OCI-M2 (cell line): Measurements from ENCODE around the gene HIF3A.

Experiments used
- DNase-seq: peaks from one replicate; lab custom pipeline; 2025; ENCODE audit not compliant: unreplicated experiment; lab: John Stamatoyannopoulos, UW

The HIF3A gene

GRCh38 chr19:46324277-46324676 is 27.4 kb downstream of the HIF3A start:
- no peak for DNase-seq

DNA sequence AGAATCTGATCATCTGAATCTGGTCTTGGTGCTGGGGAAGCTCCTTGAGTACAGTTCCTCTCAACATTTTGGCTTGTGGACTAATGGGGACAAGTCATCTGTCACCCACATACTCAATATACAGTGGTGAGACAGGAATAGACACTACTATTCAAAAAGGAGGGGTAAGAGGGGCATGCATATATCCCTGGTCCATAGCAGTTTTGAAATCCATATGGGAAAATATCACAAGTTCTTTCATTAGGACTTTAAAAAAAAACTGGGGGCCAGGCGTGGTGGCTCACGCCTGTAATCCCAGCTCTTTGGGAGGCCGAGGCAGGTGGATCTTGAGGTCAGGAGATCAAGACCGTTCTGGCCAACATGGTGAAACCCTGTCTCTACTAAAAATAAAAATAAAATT is 29.8 kb downstream of the HIF3A start:
- DNase-seq, result no peak

DNA sequence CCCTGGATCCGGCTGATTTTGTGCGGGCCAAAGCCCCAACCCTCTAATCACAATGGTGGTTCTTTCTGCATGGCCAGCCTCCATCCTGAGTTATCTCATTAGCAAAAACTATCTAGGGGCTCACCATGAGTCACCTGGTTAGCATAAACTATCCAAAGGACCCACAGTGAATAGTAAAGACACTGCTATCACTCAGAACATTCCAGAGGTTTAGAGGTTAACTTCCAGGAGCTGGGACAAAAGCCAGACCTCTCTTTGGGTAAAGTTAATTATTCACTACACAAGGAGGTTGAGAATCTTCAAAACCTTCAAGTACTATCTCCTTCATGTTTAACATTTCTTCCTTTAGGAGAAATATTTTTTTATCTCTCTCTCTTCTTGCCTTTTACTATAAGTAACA is 31.2 kb downstream of the HIF3A start:
- DNase-seq, result no peak

DNA sequence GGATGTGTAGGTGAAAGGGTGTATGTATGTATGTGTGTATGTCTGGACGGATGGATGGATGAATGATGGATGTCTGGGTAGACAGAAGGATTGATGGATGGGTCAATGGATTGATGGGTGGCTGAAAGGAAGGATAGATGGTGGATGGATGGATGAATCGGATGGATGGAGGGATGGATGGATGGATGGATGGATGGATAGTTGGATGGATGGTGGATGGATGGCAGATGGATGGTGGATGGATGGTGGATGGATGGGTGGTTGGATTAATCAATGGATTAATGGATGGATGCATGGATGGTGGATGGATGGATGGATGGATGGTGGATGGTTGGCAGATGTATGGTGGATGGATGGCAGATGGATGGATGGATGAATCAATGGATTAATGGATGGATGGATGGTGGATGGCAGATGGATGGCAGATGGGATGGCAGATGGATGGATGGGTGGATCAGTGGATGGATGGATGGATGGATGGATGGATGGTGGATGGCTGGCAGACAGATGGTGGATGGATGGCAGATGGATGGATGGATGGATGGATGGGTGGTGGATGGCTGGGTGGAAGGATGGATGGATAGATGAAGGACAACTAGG is 33.6 kb downstream of the HIF3A start:
- no peak for DNase-seq

DNA sequence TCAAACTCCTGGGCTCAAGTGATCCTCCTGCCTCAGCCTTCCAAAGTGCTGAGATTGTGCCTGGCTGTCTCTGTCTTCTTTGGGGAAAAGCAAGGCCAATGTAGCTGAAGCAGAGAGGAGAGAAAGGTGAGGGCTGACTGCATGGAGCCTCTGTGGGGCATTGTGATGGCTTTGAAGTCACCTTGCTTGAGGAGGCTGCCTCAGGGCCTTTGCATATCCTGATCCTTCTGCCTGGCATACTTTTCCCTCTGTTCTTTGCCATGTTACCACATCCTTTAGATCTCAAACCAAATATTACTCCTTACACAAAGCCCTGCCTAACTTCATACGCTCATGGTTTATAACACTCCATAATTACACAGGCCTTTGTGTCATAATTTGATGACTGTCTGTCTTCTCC is 40.6 kb downstream of the HIF3A start:
- DNase-seq, result no peak

GRCh38 chr19:46339446-46339845 is 42.6 kb downstream of the HIF3A start:
- no peak for DNase-seq

GRCh38 chr19:46340051-46340659 is 43.3 kb downstream of the HIF3A start:
- no peak for DNase-seq

GRCh38 chr19:46341937-46342336 is 45.1 kb downstream of the HIF3A start:
- DNase-seq, result no peak

DNA sequence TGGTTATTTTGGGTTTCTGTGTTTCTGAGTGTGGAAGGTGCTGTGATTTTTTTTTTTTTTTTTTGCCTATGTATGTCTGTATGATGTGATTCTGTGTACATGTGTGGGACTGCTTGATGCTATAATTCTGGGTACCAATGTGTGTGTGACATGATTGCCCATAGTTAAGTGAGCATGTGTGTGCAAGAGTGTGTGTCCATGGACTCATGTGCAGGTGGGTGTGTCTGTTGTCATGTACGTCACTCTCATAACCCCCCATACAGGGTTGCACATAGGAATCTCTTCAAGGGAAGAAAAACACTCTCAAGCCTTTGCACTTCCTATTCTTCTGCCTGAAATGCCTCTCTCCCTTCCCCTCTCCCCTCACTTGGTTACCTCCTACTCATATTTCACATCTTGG is 47.5 kb downstream of the HIF3A start:
- no peak for DNase-seq

DNA sequence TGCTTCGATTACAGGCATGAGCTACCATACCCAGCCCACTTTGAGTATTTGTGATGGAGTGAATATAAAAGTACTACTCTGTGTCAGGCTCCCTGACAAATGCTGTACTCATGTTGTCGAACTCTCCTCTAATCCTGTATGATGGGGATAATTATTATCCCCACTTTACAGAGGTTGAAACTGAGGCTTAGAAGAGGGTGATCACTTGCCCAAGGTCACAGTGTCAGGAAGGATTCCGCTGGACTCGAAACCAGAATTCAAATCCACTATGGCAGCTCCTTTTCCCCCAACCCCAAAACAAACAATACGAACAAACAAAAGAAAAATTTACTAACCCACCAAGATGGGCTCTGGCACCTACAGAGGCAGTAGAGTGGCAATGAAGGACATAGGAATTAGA is 48.3 kb downstream of the HIF3A start:
- DNase-seq, result no peak

- peak; percentile 73 for DNase-seq
Measured at GRCh38 chr19:46346821-46347571, 50.2 kb downstream of the HIF3A start, which contains the start of gene PPP5C. Gene PPP5C (plus strand): TSS chr19:46347087. CDS start chr19:46347097, 10 bp downstream.

GRCh38 chr19:46347572-46347883 is 50.7 kb downstream of the HIF3A start:
- DNase-seq, result no peak

DNA sequence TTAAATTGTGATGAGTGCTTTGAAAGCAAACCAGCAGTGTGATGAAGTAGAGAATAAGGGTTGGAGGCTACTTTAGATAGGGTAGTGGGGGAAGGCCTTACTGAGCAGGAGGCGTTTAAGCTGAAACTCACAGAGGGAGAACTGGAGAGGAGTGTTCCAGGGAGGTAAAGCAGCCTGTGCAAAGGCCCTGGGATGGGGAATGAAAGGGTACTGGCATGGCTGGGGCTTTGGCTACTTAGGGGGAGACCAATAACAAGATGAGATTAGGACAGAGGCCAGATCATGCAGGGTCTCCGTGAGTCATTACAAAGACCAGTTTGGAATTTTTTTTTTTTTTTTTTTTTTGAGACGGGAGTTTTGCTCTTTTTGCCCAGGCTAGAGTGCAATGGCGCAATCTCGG is 51.1 kb downstream of the HIF3A start:
- no peak for DNase-seq

GRCh38 chr19:46349311-46349993 is 52.6 kb downstream of the HIF3A start:
- DNase-seq, result no peak

DNA sequence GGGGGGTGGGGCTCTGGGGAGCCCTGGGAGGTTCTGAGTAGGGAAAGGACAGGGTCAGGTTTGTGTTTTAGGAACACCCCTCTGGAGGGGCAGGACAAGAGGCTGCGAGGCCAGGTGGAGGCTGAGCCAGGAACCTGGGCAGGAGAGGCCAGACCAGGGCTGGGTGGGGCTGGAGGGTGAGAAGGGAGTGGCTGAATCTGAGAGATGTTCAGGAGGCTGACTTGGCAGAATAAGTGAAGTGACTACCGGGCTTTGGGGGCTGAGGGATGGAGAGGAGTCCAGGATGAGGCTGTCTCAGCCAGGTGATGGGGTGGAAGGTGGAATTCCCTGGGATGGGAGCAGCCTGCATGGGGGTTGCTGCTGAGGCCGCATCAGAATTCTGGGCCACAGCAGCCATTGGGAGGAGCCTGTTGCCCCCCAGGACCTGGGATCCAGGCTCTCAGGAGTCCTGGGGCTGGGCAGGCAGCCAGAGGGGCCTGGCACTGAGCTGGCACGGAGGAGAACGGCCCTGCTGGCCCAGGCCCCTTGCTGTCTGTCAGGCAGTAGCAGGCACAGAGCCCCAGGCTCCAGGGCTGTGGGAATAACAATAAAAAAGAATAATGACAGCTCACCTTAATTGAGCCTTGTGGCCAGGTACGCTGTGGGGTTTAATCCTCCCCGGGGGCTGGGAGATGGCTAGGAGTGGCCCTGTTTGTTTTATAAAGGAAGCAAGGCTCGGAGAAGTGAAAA is 53.4 kb downstream of the HIF3A start:
- no peak for DNase-seq

DNA sequence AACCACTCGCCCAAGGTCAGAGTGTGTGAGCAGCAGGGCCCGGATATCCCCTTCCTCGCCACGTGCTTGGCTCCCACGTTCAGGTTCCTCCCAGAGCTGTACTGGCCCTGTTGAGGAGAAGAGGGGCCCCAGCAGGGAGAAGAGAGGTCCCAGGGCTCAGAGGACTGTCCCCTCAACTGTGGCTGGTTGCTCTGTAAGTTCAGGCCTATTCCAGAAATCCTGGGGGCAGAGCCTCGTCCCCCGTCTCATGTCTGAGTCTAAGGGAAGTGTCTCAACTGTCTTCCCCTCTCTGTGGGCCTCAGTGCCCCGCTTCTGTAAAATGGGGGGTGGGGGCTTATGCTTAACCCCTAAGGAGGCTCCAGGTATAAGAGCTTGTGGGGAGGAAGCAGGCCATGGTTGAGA is 53.9 kb downstream of the HIF3A start:
- DNase-seq, result no peak

DNA sequence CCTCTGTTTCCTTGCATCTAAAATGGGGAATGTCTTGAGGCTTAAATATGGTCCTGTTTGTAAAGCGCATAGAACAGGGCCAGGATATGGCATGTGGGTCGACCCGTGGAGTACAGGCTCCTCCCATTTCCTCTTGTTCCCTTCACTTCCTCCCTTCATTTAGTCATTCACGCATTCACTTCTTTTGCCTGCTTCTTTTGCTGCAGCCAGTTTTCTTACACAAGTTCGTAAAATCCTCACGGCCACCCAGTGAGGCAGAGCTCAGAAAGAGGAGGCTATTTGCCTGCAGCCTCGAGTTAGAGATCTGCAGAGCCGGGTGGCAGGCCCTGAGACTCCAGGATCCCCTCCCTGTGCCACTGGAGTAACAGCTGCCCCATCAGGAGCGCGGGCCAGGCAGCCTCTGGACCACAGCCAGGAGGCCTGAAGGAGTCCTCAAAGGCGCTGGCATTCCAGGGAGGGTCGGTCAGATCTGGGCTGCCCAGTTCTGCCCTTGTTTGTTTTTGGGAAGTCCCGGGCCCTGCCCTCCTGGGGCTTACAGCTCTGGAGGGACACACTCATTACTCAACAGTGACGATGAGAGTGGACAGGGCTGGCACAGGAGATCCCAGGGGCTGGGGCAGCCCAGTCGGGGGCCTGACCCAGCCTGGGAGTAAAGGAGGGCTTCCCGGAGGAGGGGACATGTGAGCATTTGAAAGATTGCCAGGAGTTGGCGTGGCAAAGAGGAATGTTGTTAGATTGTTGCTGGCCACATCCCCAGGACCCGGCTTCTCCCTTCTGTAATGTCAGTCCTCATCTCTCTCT is 54.6 kb downstream of the HIF3A start:
- no peak for DNase-seq

DNA sequence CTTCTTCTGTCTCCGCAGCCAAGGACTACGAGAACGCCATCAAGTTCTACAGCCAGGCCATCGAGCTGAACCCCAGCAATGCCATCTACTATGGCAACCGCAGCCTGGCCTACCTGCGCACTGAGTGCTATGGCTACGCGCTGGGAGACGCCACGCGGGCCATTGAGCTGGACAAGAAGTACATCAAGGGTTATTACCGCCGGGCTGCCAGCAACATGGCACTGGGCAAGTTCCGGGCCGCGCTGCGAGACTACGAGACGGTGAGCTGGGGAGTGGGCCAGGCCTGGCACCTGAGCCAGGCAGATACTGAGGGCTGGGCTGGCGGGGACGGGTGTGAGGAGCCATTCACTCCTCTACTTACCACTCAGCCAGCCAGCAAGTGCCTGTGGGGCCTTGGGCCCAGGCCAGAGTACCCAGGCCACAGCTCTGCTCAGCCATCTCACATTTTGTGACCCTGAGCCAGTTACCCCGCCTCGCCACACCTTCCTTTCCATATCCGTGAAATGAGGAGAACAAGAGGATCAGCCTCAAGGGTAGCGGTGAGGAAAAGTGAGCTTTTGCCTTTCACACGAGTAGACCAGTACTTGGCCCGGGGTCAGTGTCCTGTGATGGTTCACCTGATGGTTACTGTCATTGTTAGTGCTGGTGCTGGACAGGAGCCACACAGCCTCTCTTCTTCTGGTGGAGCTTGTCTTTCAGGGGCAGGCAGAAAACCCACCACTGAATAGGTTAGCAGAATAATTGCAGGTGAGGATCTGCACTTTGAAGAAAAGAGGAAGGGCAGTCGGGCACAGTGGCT is 57.1 kb downstream of the HIF3A start:
- DNase-seq, result no peak

- DNase-seq, result no peak
Measured at GRCh38 chr19:46355234-46356148, 58.6 kb downstream of the HIF3A start.
